Effector CD4-positive, alpha-beta T cell (primary cell): ENCODE measurements around the gene CFAP65.

Experiments
- DNase-seq: peaks from one replicate; pipeline ENCODE4 v3.0.0-alpha.2; 2020

The CFAP65 gene

GRCh38 chr2:219059725-219060682 lies 18.7 kb upstream of the CFAP65 start:
- DNase-seq = no peak

DNA sequence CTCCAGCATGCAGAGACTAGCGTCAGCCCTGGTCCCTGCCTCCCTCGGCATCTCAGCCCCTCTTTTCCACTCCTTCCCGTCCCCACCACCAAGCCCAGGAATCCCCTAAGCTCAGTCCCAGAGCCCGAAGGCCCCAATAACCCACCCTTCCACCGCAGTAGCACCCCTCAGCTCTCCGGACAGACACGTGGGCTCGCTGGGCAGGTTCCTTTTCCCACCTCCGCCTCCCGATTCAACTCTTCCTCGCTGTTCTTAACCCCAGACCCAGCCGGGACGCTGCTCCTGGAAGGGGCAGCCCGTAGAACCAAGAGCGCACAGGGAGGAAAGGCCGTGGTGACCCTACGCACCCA lies 18.0 kb upstream of the CFAP65 start:
- no peak for DNase-seq

DNA sequence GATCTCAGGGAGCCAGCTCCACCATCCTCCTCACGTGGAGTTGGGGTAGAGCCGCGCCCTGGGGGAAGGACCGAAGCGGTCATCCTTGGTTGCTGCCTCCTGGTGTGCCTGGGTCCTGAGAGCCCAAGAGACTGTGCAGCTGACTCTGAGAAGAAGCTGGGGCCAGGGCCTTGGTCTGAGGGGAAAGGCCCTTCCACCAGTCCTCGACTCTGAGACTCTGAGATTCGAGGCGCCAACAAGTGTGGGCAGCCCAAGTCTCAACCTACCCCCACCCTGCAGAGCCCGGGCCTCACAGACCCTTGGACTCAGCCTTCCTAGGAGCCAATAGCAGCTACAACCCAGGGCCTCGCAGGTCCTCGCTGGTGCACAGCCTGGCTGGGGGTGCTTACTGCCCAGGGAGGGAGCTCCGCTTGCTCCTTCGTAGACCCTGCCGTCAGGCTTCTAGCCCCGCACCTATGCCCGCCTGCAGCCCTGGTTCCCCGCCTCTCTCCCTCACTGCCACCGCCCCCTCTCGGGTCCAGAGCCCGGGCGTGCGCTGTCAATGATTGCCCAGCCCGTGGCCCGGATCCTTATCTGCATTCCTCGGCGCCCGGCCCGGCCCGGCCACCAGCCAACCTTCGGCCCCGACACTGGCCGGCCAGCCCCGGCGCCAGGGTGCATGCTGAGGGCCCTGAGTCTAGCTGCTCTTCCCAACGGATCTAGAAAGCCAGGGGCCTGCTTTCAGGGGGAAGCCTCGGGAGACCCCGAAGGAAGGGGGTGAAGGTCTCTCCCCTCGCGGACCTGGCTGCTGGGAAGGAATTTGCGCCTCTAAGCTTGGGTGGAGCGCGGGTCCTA lies 17.4 kb upstream of the CFAP65 start:
- DNase-seq = no peak

DNA sequence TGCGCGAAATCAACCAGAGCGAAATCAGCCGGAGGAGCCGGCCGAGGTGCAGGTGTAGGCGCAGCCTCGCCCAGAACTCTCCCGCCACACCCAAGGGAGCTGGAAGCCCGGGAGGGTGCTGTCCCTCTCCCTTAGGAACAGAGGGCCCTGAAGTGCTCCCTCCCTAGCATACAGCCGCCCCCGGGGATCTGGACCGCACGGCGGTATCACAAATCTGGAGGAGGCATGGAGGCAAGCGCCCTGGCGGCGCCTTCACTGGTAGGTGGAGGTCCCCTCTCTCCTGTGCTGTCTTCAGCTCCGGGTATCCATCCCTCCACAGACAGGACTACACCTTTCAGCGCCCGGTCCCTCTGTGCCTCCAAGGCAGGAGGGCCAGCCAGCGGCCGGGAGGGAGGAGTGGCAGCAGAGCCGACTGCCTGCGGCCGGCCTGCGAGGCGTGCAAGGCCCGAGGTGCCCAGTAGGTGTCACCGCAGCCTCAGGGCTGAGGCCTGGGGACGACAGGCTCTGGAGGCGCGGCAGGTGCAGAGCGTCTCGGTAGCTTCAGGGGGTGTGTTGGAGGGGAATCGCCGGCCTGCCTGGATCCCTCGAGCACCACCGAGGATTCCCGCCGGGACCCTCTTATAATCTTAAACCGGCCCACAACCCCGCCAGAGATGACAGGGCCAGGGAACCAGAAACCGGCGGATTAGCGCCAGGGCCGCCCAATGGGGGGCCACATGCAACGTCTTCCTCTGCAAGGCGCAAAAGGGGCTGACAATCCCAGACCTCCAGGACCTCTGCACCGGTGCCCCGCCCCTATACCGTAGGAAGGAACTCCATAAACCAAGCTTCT lies 16.6 kb upstream of the CFAP65 start:
- peak; percentile 61 for DNase-seq

- no peak for DNase-seq
Observed at GRCh38 chr2:219056896-219057708, 15.8 kb upstream of the CFAP65 start.

DNA sequence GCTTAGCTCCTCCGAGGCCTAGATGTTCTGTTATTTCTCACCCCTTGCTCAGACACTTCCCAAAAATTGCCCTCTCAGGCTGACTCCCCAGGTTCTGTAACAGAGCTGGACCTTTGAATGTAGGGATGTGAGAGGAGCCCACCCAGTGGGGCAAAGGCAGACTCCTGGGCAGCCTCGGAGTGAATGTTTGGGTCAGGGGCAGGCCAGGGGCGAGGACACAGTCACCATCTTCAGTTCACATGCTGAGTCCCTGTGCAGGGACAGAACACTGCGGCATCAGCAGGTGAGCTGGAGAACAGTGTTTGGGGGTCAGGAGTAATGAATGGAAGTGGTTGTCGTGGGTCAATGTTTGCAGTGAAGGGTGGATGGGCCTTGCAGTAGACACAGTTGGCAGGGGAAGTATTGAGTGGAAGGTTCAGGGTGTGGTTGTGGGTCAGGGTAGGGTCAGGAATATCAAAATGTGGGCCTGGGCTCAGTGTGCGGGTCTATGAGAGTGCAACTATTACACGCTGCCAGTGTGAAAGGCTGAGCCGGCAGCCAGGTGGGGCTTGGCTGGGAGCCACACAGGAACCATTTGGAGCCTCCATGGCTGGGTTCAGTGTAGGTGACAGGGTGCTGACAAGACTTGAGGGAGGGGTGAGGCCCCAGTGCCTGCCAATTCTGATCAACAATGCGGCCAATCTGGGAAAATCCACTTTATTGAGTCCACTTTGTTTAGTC lies 15.0 kb upstream of the CFAP65 start:
- DNase-seq = no peak

- no peak for DNase-seq
Observed at GRCh38 chr2:219054956-219055903, 13.9 kb upstream of the CFAP65 start.

DNA sequence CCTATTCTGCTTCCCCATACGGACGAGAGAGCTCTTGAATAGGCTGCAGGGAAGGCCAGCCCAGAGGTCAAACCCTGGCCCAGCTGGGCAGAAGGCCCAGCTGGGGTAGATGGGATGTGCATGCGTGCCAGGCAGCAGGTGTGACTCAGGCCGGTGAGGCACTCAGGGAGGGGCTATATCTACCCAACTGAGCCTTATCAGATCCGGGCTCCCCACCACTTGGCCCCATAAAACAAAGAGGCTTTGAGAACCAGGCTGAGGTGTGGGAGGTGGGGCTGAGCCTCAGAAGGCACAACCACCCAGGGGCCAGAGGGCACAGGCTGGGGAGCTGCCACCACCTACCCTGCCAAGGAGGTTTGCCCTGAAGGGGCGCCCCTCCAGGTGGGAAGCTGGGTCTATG lies 8.0 kb upstream of the CFAP65 start:
- DNase-seq = no peak

DNA sequence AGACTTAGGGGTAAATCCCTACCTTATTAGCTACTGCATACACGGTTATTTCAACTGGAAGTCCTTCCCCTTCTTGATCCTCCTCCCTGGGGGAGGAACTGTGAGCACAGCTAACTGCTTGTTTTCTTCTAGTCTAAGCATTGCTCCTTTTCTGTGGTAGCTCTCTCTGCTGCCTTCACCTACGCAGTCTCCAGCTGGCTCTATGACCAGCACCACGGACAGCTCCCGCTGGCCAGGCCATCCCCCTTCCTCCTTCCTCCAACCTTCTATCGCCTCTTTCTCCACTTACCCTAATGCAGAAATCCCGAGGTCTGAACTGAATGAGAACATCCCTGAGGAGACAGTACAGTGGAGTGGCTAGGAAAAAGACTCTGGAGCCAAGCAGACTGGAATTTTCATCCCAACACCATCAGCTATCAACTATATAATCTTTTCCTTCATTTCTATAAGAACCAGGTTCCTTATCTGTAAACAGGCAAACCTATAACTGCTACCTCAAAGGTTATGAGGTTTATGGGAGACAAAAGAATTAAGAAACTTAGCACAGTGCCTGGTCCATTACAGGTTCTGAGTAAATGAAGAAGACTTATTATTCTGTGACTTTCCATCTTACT lies 4.7 kb upstream of the CFAP65 start:
- DNase-seq = no peak

DNA sequence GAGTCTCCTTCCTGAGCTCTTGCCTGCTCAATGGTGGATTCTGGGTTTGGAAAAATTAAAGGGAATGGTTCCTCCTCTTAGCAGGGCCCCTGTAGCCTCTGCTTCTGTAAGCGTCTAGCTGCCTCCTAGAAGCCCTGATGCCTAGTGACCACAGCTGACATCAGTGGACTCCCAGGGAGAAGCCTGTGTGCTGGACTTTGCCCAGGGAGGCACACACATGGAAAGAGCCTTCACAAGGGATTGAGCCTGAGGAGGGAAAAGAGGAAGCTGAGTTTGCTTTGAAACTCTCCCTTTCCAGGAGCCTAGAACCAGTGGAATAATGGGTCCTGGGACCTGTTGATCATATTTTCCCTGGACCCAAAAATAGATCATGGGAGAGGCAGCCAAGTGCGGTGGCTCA lies 1.4 kb upstream of the CFAP65 start:
- no peak for DNase-seq

GRCh38 chr2:219042157-219042556 lies 841 bp upstream of the CFAP65 start:
- no peak for DNase-seq

DNA sequence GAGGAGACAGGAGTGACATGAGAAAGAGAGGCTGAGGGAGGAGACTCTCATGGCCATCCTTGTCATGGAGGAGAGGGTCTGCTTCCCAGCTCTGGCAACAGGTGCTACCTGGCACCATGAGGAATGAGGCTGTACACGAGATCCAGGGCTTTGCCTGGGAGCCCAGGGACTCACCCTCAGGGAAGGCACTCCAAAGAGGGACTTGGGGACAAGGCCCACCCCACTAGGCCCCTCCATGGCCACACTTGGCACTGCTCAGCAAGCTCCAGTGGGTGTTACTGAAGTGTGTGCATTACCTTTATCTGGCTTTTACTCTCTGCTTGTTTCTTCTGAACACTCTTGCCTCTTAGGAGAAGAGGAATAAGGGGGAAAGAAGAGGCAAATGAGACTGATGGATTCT lies 2.7 kb downstream of the CFAP65 start:
- no peak for DNase-seq

DNA sequence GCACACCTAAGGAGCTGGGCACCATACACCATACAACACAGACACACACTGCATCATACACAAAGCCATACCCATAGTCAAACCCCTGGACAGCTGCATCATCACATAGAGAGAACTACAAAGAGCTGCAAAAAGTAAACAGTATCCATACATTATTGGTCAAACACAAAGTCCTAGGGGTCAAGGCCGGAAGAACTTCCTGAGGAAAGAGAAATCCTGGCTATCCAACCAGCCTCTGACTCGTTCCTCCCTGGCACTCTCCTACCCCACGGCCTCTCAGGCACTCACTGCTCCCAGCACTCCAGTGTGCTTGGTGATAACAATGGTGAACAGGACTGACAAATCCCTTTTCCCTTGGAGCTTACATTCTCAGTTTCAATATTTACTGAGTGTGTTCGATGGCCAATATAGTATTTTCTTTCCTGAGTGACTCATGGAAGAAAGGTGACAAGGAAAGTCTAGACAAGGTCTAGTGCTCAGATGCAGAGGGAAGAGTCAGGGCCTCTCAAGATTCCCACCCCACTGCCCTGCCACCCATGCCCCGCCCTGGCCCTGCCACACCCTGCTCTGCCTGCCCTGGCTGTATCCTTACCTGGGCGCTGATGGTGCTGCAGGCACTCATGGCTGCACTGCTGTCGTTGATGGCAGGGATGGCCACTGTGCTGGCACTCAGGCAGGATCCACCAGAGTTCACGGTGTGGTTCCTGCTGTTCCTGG lies 3.4 kb downstream of the CFAP65 start:
- DNase-seq = no peak

GRCh38 chr2:219035942-219036341 lies 5.4 kb downstream of the CFAP65 start:
- no peak for DNase-seq

GRCh38 chr2:219034823-219035222 lies 6.5 kb downstream of the CFAP65 start:
- no peak for DNase-seq

GRCh38 chr2:219032051-219032745 lies 9.1 kb downstream of the CFAP65 start:
- DNase-seq = no peak

DNA sequence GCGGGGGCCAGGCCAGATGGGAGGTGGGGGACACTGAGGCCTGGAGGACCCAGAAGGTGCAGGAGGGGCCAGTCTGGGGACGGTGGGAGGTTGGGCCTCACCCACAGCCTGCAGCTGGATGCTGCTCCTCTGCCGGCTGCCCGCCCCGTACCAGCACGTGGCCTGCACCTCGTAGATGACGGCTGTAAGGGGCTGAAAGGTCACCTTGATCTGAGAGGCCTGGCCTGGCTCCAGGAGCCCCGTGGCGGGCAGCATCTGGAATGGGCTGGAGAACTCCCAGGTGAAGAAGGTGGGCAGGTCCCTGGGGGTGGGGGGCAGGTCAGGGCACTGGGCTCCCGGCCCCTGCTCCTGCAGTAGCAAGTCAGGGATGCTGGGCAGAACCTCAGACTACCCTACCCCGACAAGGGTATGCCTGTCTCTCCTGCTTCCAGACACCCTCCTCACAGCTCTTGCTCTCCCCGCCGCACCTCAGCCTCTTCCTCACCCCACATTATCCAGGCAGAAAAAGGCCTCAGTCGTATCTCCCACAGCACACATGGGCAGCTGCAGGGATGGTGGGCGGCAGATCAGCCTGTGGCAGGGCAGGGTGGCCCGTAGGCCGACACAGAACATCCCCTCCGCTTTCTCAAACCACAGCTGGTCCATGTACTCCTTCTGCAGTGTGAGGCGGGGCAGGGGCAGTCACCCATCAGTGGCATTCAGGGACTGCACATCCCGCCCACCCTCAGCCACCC lies 10.1 kb downstream of the CFAP65 start:
- DNase-seq = no peak
